ENCODE data around the gene OPCML. TPM values are rescaled to one million over a fixed set of nuclear protein-coding genes. Genes with fewer than 3 reads are reported as not detected.

Gene OPCML
- total RNA-seq, 1 experiment from 2014 or later: not detected

GRCh38 chr11:133318221-133318620, 214.1 kb downstream of the OPCML start:
- Histone ChIP-seq H3K4me3 (ENCODE audit: low read depth in 2 of 2, low read length in 2 of 2) (no peak overlapping the region), H3K4me1 (ENCODE audit: control insufficient read depth, insufficient read depth, low read length) (no peaks in the 10 kb centered on the region), H3K9me3 (ENCODE audit: control insufficient read depth, insufficient read depth, low read depth, low read length) (no peaks in the 10 kb centered on the region), H3K36me3 (ENCODE audit: control insufficient read depth, insufficient read depth, low read length) (no peaks in the 10 kb centered on the region), H3K27me3 (ENCODE audit: control insufficient read depth, insufficient read depth, low read length) (no peaks in the 10 kb centered on the region), H3K27ac (ENCODE audit: low read length) (no peak overlapping the region)
- intact Hi-C loops (cut with micrococcal nuclease; ENCODE audit: unreplicated experiment) (no loop called here), in situ Hi-C loops (cut with HindIII; ENCODE audit: low pct_unique_long_range_greater_than_20kb, low sequenced_read_pairs) (no loop called here)
- ChIA-PET CTCF (no interaction called here), POLR2A (no interaction called here)
- no peak for DNase-seq (ENCODE audit: low read depth, low spot score)
- ATAC-seq: no peak
- TF ChIP-seq TCF7L2 (IDR thresholded peaks at IDR 0.05; ENCODE audit: low read depth, low read length) (no peak), POLR2AphosphoS5 (IDR thresholded peaks at IDR 0.05; ENCODE audit: low read depth, low read length) (no peak), SIN3A (IDR thresholded peaks at IDR 0.05; ENCODE audit: borderline replicate concordance, insufficient read depth, low read depth, low read length) (no peak), REST (IDR thresholded peaks at IDR 0.05; ENCODE audit: insufficient read depth in 1 of 2, low read depth in 2 of 2, low read length in 1 of 2) (no peak), CTCF (IDR thresholded peaks at IDR 0.05) (no peak)
- no TSS peak for BruUV-seq (replicated peaks)

- ATAC-seq (no peak), DNase-seq (ENCODE audit: low read depth, low spot score) (no peak)
- no peak overlapping the region for H3K4me3 ChIP-seq (ENCODE audit: low read depth in 2 of 2, low read length in 2 of 2)
- no peaks in the 10 kb centered on the region for H3K36me3 ChIP-seq (ENCODE audit: control insufficient read depth, insufficient read depth, low read length)
- BruUV-seq (replicated peaks): no TSS peak
- POLR2A ChIA-PET: no interaction called here
- no peak overlapping the region for H3K27ac ChIP-seq (ENCODE audit: low read length)
- CTCF ChIA-PET: no interaction called here
- H3K4me1 ChIP-seq (ENCODE audit: control insufficient read depth, insufficient read depth, low read length): no peaks in the 10 kb centered on the region
- intact Hi-C loops (cut with micrococcal nuclease; ENCODE audit: unreplicated experiment) (no loop called here), in situ Hi-C loops (cut with HindIII; ENCODE audit: low pct_unique_long_range_greater_than_20kb, low sequenced_read_pairs) (no loop called here)
- H3K9me3 ChIP-seq (ENCODE audit: control insufficient read depth, insufficient read depth, low read depth, low read length): no peaks in the 10 kb centered on the region
- no peaks in the 10 kb centered on the region for H3K27me3 ChIP-seq (ENCODE audit: control insufficient read depth, insufficient read depth, low read length)
- TF ChIP-seq TCF7L2 (IDR thresholded peaks at IDR 0.05; ENCODE audit: low read depth, low read length) (no peak), CTCF (IDR thresholded peaks at IDR 0.05) (no peak), SIN3A (IDR thresholded peaks at IDR 0.05; ENCODE audit: borderline replicate concordance, insufficient read depth, low read depth, low read length) (no peak), REST (IDR thresholded peaks at IDR 0.05; ENCODE audit: insufficient read depth in 1 of 2, low read depth in 2 of 2, low read length in 1 of 2) (no peak), POLR2AphosphoS5 (IDR thresholded peaks at IDR 0.05; ENCODE audit: low read depth, low read length) (no peak)
These were observed 221.1 kb downstream of the OPCML start for GRCh38 chr11:133311230-133311629.
